HepG2 (cell line): ENCODE measurements around the gene TRIM44. TPM values are rescaled to one million over a fixed set of nuclear protein-coding genes. Genes with fewer than 3 reads are reported as not detected.

ENCODE experiments used
- ARID4A ChIP-seq: sonication (generic); formaldehyde crosslinking; IDR thresholded peaks from 2 replicates; pipeline ENCODE4 v1.5.0; 2020; ENCODE audit warnings: mild to moderate bottlenecking, missing genetic modification reagents, borderline replicate concordance
- CC2D1A ChIP-seq: sonication (generic); formaldehyde crosslinking; IDR thresholded peaks from 2 replicates; pipeline ENCODE4 v1.8.1; 2023; ENCODE audit warnings: mild to moderate bottlenecking, missing genetic modification reagents
- CERS6 ChIP-seq: sonication (generic); formaldehyde crosslinking; IDR thresholded peaks from 2 replicates; pipeline ENCODE4 v1.5.0; 2020; ENCODE audit warnings: missing genetic modification reagents
- FOXO1 ChIP-seq: sonication (generic); formaldehyde crosslinking; IDR thresholded peaks from 2 replicates; pipeline ENCODE4 v1.4.0; 2020; ENCODE audit warnings: missing genetic modification reagents
- GLMP ChIP-seq: sonication (generic); formaldehyde crosslinking; IDR thresholded peaks from 2 replicates; pipeline ENCODE4 v1.9.0; 2021; ENCODE audit warnings: missing genetic modification reagents, mild to moderate bottlenecking, borderline replicate concordance
- GPN1 ChIP-seq: sonication (generic); formaldehyde crosslinking; IDR thresholded peaks from 2 replicates; pipeline ENCODE4 v1.5.1; 2020; ENCODE audit warnings: missing genetic modification reagents, borderline replicate concordance
- HINFP ChIP-seq: sonication (generic); formaldehyde crosslinking; IDR thresholded peaks from 2 replicates; pipeline ENCODE4 v1.4.0; 2020; ENCODE audit warnings: low read depth, mild to moderate bottlenecking, missing genetic modification reagents
- IKZF5 ChIP-seq: IDR thresholded peaks from 2 replicates; pipeline ENCODE4 v1.6.1; 2018; ENCODE audit warnings: missing genetic modification reagents, mild to moderate bottlenecking, missing compliant biosample characterization
- IRF2 ChIP-seq: IDR thresholded peaks from 2 replicates; pipeline ENCODE4 v1.6.1; 2018; ENCODE audit warnings: missing genetic modification reagents, missing compliant biosample characterization
- JUNB ChIP-seq: sonication (generic); formaldehyde crosslinking; IDR thresholded peaks from 2 replicates; pipeline ENCODE4 v1.8.0; 2022; ENCODE audit warnings: missing genetic modification reagents, mild to moderate bottlenecking, borderline replicate concordance
- MEF2D ChIP-seq: sonication (generic); formaldehyde crosslinking; IDR thresholded peaks from 2 replicates; pipeline ENCODE4 v1.5.1; 2020; ENCODE audit warnings: mild to moderate bottlenecking, missing genetic modification reagents
- MYNN ChIP-seq: sonication (generic); formaldehyde crosslinking; IDR thresholded peaks from 2 replicates; pipeline ENCODE4 v1.4.0; 2020; ENCODE audit warnings: mild to moderate bottlenecking, low read depth, missing genetic modification reagents
- NFKB2 ChIP-seq: sonication (generic); formaldehyde crosslinking; IDR thresholded peaks from 2 replicates; pipeline ENCODE4 v1.4.0; 2020; ENCODE audit warnings: missing genetic modification reagents, borderline replicate concordance
- THAP8 ChIP-seq: sonication (generic); formaldehyde crosslinking; IDR thresholded peaks from 2 replicates; pipeline ENCODE4 v1.5.1; 2020; ENCODE audit warnings: missing genetic modification reagents, mild to moderate bottlenecking, borderline replicate concordance
- ZFP37 ChIP-seq: sonication (generic); formaldehyde crosslinking; IDR thresholded peaks from 2 replicates; pipeline ENCODE4 v1.4.0; 2020; ENCODE audit warnings: missing genetic modification reagents, borderline replicate concordance
- ZNF451 ChIP-seq: sonication (generic); formaldehyde crosslinking; IDR thresholded peaks from 2 replicates; pipeline ENCODE4 v1.5.0; 2020; ENCODE audit warnings: mild to moderate bottlenecking, missing genetic modification reagents
- ZSCAN21 ChIP-seq: sonication (generic); formaldehyde crosslinking; IDR thresholded peaks from 2 replicates; pipeline ENCODE4 v1.8.0; 2022; ENCODE audit warnings: mild to moderate bottlenecking, missing genetic modification reagents, moderate library complexity, borderline replicate concordance
- polyA plus RNA-seq, 8 experiments: library from polyadenylated mRNA; depleted of rRNA in 3 of 8; stranded (reverse) in 7 of 8; unstranded in 1 of 8; fragments of >200 nt; fragmentation: Illumina TruSeq in 4 of 8; extraction: Trizol in 4 of 8; gene quantifications; 2 replicates each; pipeline versions ENCODE4 v1.2.1 to v1.2.3, GENCODE V29; 2011 to 2016; ENCODE audit warnings: low read depth in 4 of 8, missing spikeins in 1 of 8, mixed read lengths in 1 of 8; ENCODE audit not compliant: insufficient read depth in 1 of 8
- total RNA-seq, 5 experiments: library from RNA; depleted of rRNA; stranded (reverse); fragments of >200 nt; fragmentation: Illumina TruSeq; extraction: Trizol; gene quantifications; 2 replicates each; pipeline ENCODE4 v1.2.3, GENCODE V29; 2016; ENCODE audit warnings: low read depth in 1 of 5
- TF ChIP-seq, protein P1 (sequence below): sonication (generic); formaldehyde crosslinking; IDR thresholded peaks from 2 replicates; pipeline ENCODE4 v1.4.0; 2020; ENCODE audit warnings: missing genetic modification reagents

TRIM44 gene
- total and polyA plus RNA-seq, 2 of the 13 experiments (the other 11 are each of a cell fraction or from before 2014, with no cell fraction given): 22.7 to 50.3 TPM

- TF ChIP-seq FOXO1 (CRISPR knock-in tag) (no peak; the same call in 1 of the 2 replicates), GPN1 (peak; percentile 81; the same call in 1 of the 2 replicates), IKZF5 (CRISPR knock-in tag) (peak; percentile 27), MYNN (peak; percentile 94), ZSCAN21 (CRISPR knock-in tag) (peak; percentile 95), CERS6 (CRISPR knock-in tag) (peak; percentile 95), CC2D1A (no peak), ZNF451 (CRISPR knock-in tag) (peak; percentile 98), THAP8 (CRISPR knock-in tag) (peak; percentile 94), ZFP37 (CRISPR knock-in tag) (peak; percentile 82), GLMP (CRISPR knock-in tag) (no peak), IRF2 (CRISPR knock-in tag) (peak; percentile 80), MEF2D (peak; percentile 90; the same call in 1 of the 2 replicates), JUNB (peak; percentile 96), NFKB2 (CRISPR knock-in tag) (peak; percentile 99), HINFP (peak; percentile 95), ARID4A (peak; percentile 51; the same call in 1 of the 2 replicates)
- TF ChIP-seq, protein P1, sequence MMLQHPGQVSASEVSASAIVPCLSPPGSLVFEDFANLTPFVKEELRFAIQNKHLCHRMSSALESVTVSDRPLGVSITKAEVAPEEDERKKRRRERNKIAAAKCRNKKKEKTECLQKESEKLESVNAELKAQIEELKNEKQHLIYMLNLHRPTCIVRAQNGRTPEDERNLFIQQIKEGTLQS: peak; percentile 74
Measured at GRCh38 chr11:35662649-35663407, at the start of gene TRIM44 (continued).
